IMR-90 (cell line): Measurements from ENCODE around the gene CFAP45. TPM values are rescaled to one million over a fixed set of nuclear protein-coding genes. Genes with fewer than 3 reads are reported as not detected.

ENCODE experiments used
- ATAC-seq: fragments of 200-7000 bp; cut with Tn5 transposase; 2 replicates; pipeline ENCODE4 v1.9.1; 2020; ENCODE audit warnings: low read depth, mild to moderate bottlenecking, moderate library complexity
- BruUV-seq: library from RNA; stranded (reverse); fragments of 400-500 nt; replicated peaks from 2 replicates; lab custom pipeline; 2021; lab: Mats Ljungman, UMichigan
- CTCF ChIA-PET: fragments of 300-600 bp; formaldehyde crosslinking; extraction: SDS; loops from one replicate; lab custom pipeline; 2021; ENCODE audit warnings: antibody characterized with exemption; lab: Yijun Ruan, JAX
- POLR2A ChIA-PET: fragments of 300-600 bp; sonication (Branson Sonifier 250); formaldehyde crosslinking; loops from one replicate; lab custom pipeline; 2022; ENCODE audit warnings: antibody characterized with exemption; ENCODE audit not compliant: unreplicated experiment; lab: Charles Lee
- DNase-seq: peaks from one replicate; pipeline ENCODE4 v3.0.0; 2013
- H2AFZ ChIP-seq: replicated peaks from 2 replicates; pipeline ENCODE3; 2013; ENCODE audit warnings: low read length, mild to moderate bottlenecking; ENCODE audit not compliant: poor library complexity
- H2AK5ac ChIP-seq: 2 replicates; pipeline ENCODE4 v1.6.1; 2013; ENCODE audit warnings: low read depth, low read length, inconsistent platforms
- H2AK9ac ChIP-seq: replicated peaks from 2 replicates; pipeline ENCODE3; 2013; ENCODE audit warnings: mild to moderate bottlenecking, low read depth, low read length, moderate library complexity; ENCODE audit not compliant: poor library complexity
- H2BK120ac ChIP-seq: 2 replicates; pipeline ENCODE4 v1.6.1; 2013; ENCODE audit warnings: low read depth, low read length, inconsistent platforms
- H2BK15ac ChIP-seq: 3 replicates; pipeline ENCODE4 v1.6.1; 2013; ENCODE audit warnings: low read depth, low read length, inconsistent platforms
- H2BK20ac ChIP-seq: 2 replicates; pipeline ENCODE4 v1.6.1; 2013; ENCODE audit warnings: low read depth, mild to moderate bottlenecking, inconsistent platforms, low read length, moderate library complexity
- H2BK5ac ChIP-seq: 2 replicates; pipeline ENCODE4 v1.6.1; 2013; ENCODE audit warnings: mild to moderate bottlenecking, low read depth, low read length, inconsistent platforms; ENCODE audit not compliant: poor library complexity, severe bottlenecking
- H3K14ac ChIP-seq: replicated peaks from 2 replicates; pipeline ENCODE4 v1.6.1; 2013; ENCODE audit warnings: low read depth, low read length, inconsistent platforms
- H3K18ac ChIP-seq: 2 replicates; pipeline ENCODE4 v1.6.1; 2013; ENCODE audit warnings: low read depth, low read length, control low read depth
- H3K23ac ChIP-seq: 2 replicates; pipeline ENCODE4 v1.6.1; 2013; ENCODE audit warnings: low read depth, low read length, inconsistent platforms
- H3K27ac ChIP-seq: 2 replicates; pipeline ENCODE4 v1.5.1; 2013; ENCODE audit warnings: mild to moderate bottlenecking, control low read depth, low read length; ENCODE audit not compliant: insufficient read depth
- H3K27me3 ChIP-seq: 2 replicates; pipeline ENCODE4 v1.6.1; 2013; ENCODE audit warnings: low read length; ENCODE audit not compliant: control insufficient read depth, insufficient read depth
- H3K36me3 ChIP-seq: 2 replicates; pipeline ENCODE4 v1.6.1; 2013; ENCODE audit warnings: low read length, mixed read lengths; ENCODE audit not compliant: control insufficient read depth, insufficient read depth
- H3K4ac ChIP-seq: 2 replicates; pipeline ENCODE4 v1.6.1; 2013; ENCODE audit warnings: low read depth, low read length, inconsistent platforms
- H3K4me1 ChIP-seq: 2 replicates; pipeline ENCODE4 v1.6.1; 2013; ENCODE audit warnings: low read length, mixed read lengths; ENCODE audit not compliant: control insufficient read depth, insufficient read depth
- H3K4me2 ChIP-seq: 2 replicates; pipeline ENCODE4 v1.6.1; 2013; ENCODE audit warnings: low read depth, mild to moderate bottlenecking, control low read depth, low read length, moderate library complexity
- H3K4me3 ChIP-seq: 2 replicates; pipeline ENCODE4 v1.5.1; 2013; ENCODE audit warnings: low read depth, mild to moderate bottlenecking, control low read depth, low read length, moderate library complexity; ENCODE audit not compliant: insufficient read depth
- H3K56ac ChIP-seq: 2 replicates; pipeline ENCODE4 v1.6.1; 2013; ENCODE audit warnings: low read length, inconsistent platforms; ENCODE audit not compliant: insufficient read depth; ENCODE audit errors: extremely low read depth
- H3K79me1 ChIP-seq, 2 experiments: 2 replicates each; pipeline ENCODE4 v1.6.1; 2013; ENCODE audit warnings: low read length in 2 of 2, inconsistent platforms in 1 of 2, low read depth in 1 of 2
- H3K9ac ChIP-seq: 2 replicates; pipeline ENCODE4 v1.6.1; 2013; ENCODE audit warnings: low read depth, low read length, control low read depth
- H3K9me1 ChIP-seq: 2 replicates; pipeline ENCODE4 v1.6.1; 2013; ENCODE audit warnings: low read length, inconsistent platforms; ENCODE audit not compliant: insufficient read depth
- H3K9me3 ChIP-seq: 2 replicates; pipeline ENCODE4 v1.6.1; 2013; ENCODE audit warnings: low read length; ENCODE audit not compliant: control insufficient read depth, insufficient read depth
- H4K20me1 ChIP-seq: 2 replicates; pipeline ENCODE4 v1.6.1; 2013; ENCODE audit warnings: low read length, inconsistent platforms; ENCODE audit not compliant: insufficient read depth
- H4K5ac ChIP-seq: 2 replicates; pipeline ENCODE4 v1.6.1; 2013; ENCODE audit warnings: mild to moderate bottlenecking, low read depth, low read length, control low read depth
- H4K8ac ChIP-seq, 2 experiments: 2 replicates each; pipeline ENCODE4 v1.6.1; 2013; ENCODE audit warnings: low read depth in 2 of 2, low read length in 2 of 2, control low read depth in 1 of 2, inconsistent platforms in 1 of 2
- H4K91ac ChIP-seq: 2 replicates; pipeline ENCODE4 v1.6.1; 2013; ENCODE audit warnings: low read depth, low read length, inconsistent platforms; ENCODE audit not compliant: insufficient read depth
- BHLHE40 ChIP-seq: fragments of 150-350 bp; IDR thresholded peaks from 2 replicates; pipeline ENCODE4 v1.6.1; 2016; ENCODE audit warnings: mild to moderate bottlenecking, low read depth, low read length
- CTCF ChIP-seq: conservative IDR thresholded peaks from 2 replicates; pipeline ENCODE4 v1.5.1; 2012; ENCODE audit warnings: mild to moderate bottlenecking, low read depth, low read length, improper control_type of control experiment
- MAFK ChIP-seq: IDR thresholded peaks from 2 replicates; pipeline ENCODE4 v1.6.1; 2012; ENCODE audit warnings: low read depth, low read length, improper control_type of control experiment
- RCOR1 ChIP-seq: IDR thresholded peaks from 2 replicates; pipeline ENCODE4 v1.6.1; 2012; ENCODE audit warnings: mild to moderate bottlenecking, low read length, improper control_type of control experiment; ENCODE audit not compliant: insufficient replicate concordance
- WGBS, 2 experiments: methylation state at CpG; one replicate each; pipeline versions ENCODE4 v1.1.5 to v1.1.7; 2013; ENCODE audit warnings: missing lambda C conversion rate in 2 of 2; ENCODE audit not compliant: insufficient read length in 1 of 2; ENCODE audit errors: extremely low coverage in 2 of 2; 5-methylcytosine and 5-hydroxymethylcytosine counted together
- dilution Hi-C: fragments of 300-500 bp; cut with HindIII; formaldehyde crosslinking; loops from one replicate; pipeline ENCODE4 v1.14.3; 2018; ENCODE audit warnings: low sequenced_read_pairs; ENCODE audit not compliant: unreplicated experiment
- in situ Hi-C: fragments of 300-500 bp; cut with MboI; formaldehyde crosslinking; loops from 3 replicates; pipeline ENCODE4 v1.14.3; 2019; ENCODE audit warnings: low sequenced_read_pairs, inconsistent platforms, mixed read lengths
- intact Hi-C: fragments of 100-400 bp; cut with micrococcal nuclease; formaldehyde crosslinking; loops from 2 replicates; pipeline ENCODE4 v1.10.0; 2022
- polyA plus RNA-seq, 3 experiments: library from polyadenylated mRNA; depleted of rRNA; stranded (reverse); fragments of >200 nt; gene quantifications; 2 replicates each; pipeline ENCODE4 v1.2.3, GENCODE V29; 2012; ENCODE audit warnings: low replicate concordance in 1 of 3
- total RNA-seq: library from RNA; depleted of rRNA; stranded (reverse); fragments of >200 nt; gene quantifications from 2 replicates; pipeline ENCODE4 v1.2.3, GENCODE V29; 2012

CFAP45 gene
- total and polyA plus RNA-seq, 2 of the 4 experiments (the other 2 are of a cell fraction): 0.51 to 0.72 TPM

GRCh38 chr1:159921251-159921650 lies 21.3 kb upstream of the CFAP45 start:
- Histone ChIP-seq H3K27ac (no peak overlapping the region), H2AK9ac (no peak overlapping the region), H3K79me1 (peaks cover 9 to 75% of the 10 kb centered on the region in 2 experiments), H3K56ac (no peak overlapping the region), H3K18ac (no peak overlapping the region), H3K14ac (no peak overlapping the region; the same call in 1 of the 2 replicates), H4K20me1 (peaks cover 73% of the 10 kb centered on the region), H3K27me3 (no peaks in the 10 kb centered on the region), H3K4me1 (peaks cover 34% of the 10 kb centered on the region), H3K9ac (no peak overlapping the region), H3K4me2 (no peak overlapping the region), H2BK15ac (no peak overlapping the region), H3K36me3 (peaks cover 35% of the 10 kb centered on the region), H4K5ac (no peak overlapping the region), H3K4me3 (no peak overlapping the region), H3K9me1 (peaks cover 34% of the 10 kb centered on the region), H3K23ac (no peak overlapping the region), H2BK120ac (no peak overlapping the region), H4K91ac (no peak overlapping the region), H2AK5ac (peak overlapping the region; percentile 79; the same call in 1 of the 2 replicates), H3K4ac (no peak overlapping the region; the same call in 1 of the 2 replicates), H2BK20ac (no peak overlapping the region), H3K9me3 (no peaks in the 10 kb centered on the region), H4K8ac (no peak overlapping the region; a peak in 1 of 4 replicates), H2BK5ac (peak overlapping the region; percentile 78), H2AFZ (no peak overlapping the region)
- ChIA-PET CTCF (interaction anchor here (0.7 to 1.3 kb wide), 2 partner anchors 30 to 33 kb away, joined by 3 read pairs; no protein-coding TSS in a partner anchor), POLR2A (no interaction called here)
- WGBS, 2 experiments: no CpG with 5 or more reads among the region's 1 CpG
- dilution Hi-C loops: no loop called here
- intact Hi-C loops: loop anchor here (10.0 kb wide), 1 partner anchor 294 kb away; no protein-coding TSS in a partner anchor
- DNase-seq: peak; percentile 21
- BruUV-seq: no TSS peak
- ATAC-seq: no peak
- in situ Hi-C loops: no loop called here
- no peak for TF ChIP-seq MAFK
- TF ChIP-seq RCOR1: no peak
- TF ChIP-seq BHLHE40: no peak
- TF ChIP-seq CTCF: no peak
